Suprapubic skin (tissue), 4 donors: ENCODE results near the gene SLC6A11. TPM values are rescaled to one million over a fixed set of nuclear protein-coding genes. Genes with fewer than 3 reads are reported as not detected.

ENCODE experiments used
- DNase-seq, 2 donors: peaks; one replicate each; pipeline ENCODE4 v3.0.0-alpha.2; 2019; ENCODE audit warnings: low spot score in 2 of 2
- H3K27ac ChIP-seq: fragments of 200-600 bp; sonication (generic); one replicate; pipeline ENCODE4 v1.5.1; 2019
- H3K27me3 ChIP-seq: fragments of 200-600 bp; sonication (generic); one replicate; pipeline ENCODE4 v1.5.1; 2019
- H3K36me3 ChIP-seq: fragments of 200-600 bp; sonication (generic); one replicate; pipeline ENCODE4 v1.5.1; 2019
- H3K4me1 ChIP-seq: fragments of 200-600 bp; sonication (generic); one replicate; pipeline ENCODE4 v1.5.1; 2019
- H3K4me3 ChIP-seq: fragments of 200-600 bp; sonication (generic); one replicate; pipeline ENCODE4 v1.5.1; 2019; ENCODE audit warnings: mild to moderate bottlenecking
- H3K9me3 ChIP-seq: fragments of 200-600 bp; sonication (generic); one replicate; pipeline ENCODE4 v1.5.1; 2019
- EP300 ChIP-seq: sonication (generic); formaldehyde crosslinking; IDR thresholded peaks from one replicate; pipeline ENCODE4 v1.6.1; 2017; ENCODE audit warnings: antibody characterized with exemption
- POLR2A ChIP-seq, 2 donors: fragments of 450-650 bp; IDR thresholded peaks; one replicate each; pipeline ENCODE4 v1.6.1; 2017; ENCODE audit warnings: antibody characterized with exemption in 2 of 2, mild to moderate bottlenecking in 2 of 2, moderate library complexity in 2 of 2
- POLR2AphosphoS5 ChIP-seq, 3 donors: sonication (generic); formaldehyde crosslinking; IDR thresholded peaks; one replicate each; pipeline ENCODE4 v1.6.1; 2017; ENCODE audit warnings: antibody characterized with exemption in 3 of 3
- WGBS: methylation state at CpG from one replicate; pipeline ENCODE4 v1.1.5; 2018; 5-methylcytosine and 5-hydroxymethylcytosine counted together
- total RNA-seq, 4 donors: library from RNA; depleted of rRNA; stranded (reverse); fragments of >200 nt; gene quantifications; one replicate each; pipeline ENCODE4 v1.1.0, GENCODE V29; 2016
- TF ChIP-seq, protein P1 (sequence below), 2 donors: fragments of 200-600 bp in 1 of 2; fragments of 450-650 bp in 1 of 2; sonication (generic) in 1 of 2; IDR thresholded peaks; one replicate each; pipeline ENCODE4 v1.5.1; 2016 to 2019; ENCODE audit warnings: antibody characterized with exemption in 2 of 2, mild to moderate bottlenecking in 1 of 2, moderate library complexity in 1 of 2

The SLC6A11 gene
- total RNA-seq, 4 donors from 2014 or later: 4.3 to 7.9 (median 6.2) TPM

DNA sequence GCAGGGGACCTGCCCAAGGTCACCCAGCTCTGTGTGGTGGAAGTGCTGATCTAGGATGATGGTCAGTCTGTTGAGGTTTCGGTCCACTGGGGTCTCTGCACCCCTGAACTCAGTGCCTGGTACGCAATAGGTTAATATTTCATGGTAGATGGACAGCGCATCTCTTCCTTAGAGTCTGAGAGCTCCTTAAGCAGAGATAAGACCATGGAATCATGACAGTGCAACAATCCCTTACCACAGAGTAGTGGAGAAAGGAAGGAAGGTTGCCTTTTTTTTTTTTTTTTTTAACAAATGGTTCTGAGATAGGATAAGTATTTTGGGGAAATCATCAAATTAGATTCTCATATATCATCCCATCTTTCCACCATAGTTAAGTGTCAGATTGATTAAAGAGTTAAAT lies 96.8 kb downstream of the SLC6A11 start:
- TF ChIP-seq POLR2AphosphoS5 (IDR thresholded peaks at IDR 0.05) (no peak), EP300 (no peak), POLR2A (IDR thresholded peaks at IDR 0.05) (no peak)
- TF ChIP-seq, protein P1, sequence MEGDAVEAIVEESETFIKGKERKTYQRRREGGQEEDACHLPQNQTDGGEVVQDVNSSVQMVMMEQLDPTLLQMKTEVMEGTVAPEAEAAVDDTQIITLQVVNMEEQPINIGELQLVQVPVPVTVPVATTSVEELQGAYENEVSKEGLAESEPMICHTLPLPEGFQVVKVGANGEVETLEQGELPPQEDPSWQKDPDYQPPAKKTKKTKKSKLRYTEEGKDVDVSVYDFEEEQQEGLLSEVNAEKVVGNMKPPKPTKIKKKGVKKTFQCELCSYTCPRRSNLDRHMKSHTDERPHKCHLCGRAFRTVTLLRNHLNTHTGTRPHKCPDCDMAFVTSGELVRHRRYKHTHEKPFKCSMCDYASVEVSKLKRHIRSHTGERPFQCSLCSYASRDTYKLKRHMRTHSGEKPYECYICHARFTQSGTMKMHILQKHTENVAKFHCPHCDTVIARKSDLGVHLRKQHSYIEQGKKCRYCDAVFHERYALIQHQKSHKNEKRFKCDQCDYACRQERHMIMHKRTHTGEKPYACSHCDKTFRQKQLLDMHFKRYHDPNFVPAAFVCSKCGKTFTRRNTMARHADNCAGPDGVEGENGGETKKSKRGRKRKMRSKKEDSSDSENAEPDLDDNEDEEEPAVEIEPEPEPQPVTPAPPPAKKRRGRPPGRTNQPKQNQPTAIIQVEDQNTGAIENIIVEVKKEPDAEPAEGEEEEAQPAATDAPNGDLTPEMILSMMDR (IDR thresholded peaks at IDR 0.05): no peak
- no peak overlapping the region for H3K4me3 ChIP-seq
- no peaks in the 10 kb centered on the region for H3K36me3 ChIP-seq
- no peak for DNase-seq
- H3K27me3 ChIP-seq: peaks cover 13% of the 10 kb centered on the region
- H3K9me3 ChIP-seq: peaks cover 3% of the 10 kb centered on the region
- H3K27ac ChIP-seq: no peak overlapping the region
- no peaks in the 10 kb centered on the region for H3K4me1 ChIP-seq
- WGBS: 80% methylated on average over 3 of the region's 3 CpGs

DNA sequence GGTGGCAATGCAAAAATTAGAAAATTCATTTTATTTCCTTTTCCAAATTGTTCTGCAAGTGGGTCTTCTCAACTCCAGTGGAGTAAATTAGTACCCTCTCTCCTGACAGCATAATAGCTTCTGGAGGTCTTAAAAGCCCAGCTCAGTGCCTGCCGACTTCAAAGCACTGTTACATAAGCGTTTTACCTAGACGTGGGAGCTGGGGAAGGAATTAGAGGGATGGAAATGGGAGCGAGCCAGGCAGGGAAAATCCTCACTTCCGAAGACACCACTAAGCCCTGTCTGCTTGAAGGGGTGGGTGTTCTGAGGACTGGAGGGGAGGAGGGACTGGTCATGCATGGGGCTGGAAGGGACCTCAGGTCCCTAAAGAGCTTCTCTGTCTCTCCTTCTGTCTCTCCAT lies 99.3 kb downstream of the SLC6A11 start:
- 53% methylated on average over 5 of the region's 5 CpGs for WGBS
- Histone ChIP-seq H3K4me3 (no peak overlapping the region), H3K9me3 (no peaks in the 10 kb centered on the region), H3K36me3 (no peaks in the 10 kb centered on the region), H3K4me1 (no peaks in the 10 kb centered on the region), H3K27me3 (peaks cover 13% of the 10 kb centered on the region), H3K27ac (no peak overlapping the region)
- TF ChIP-seq POLR2A (IDR thresholded peaks at IDR 0.05): no peak
- TF ChIP-seq POLR2AphosphoS5 (IDR thresholded peaks at IDR 0.05): no peak
- TF ChIP-seq, protein P1 (IDR thresholded peaks at IDR 0.05): no peak
- no peak for TF ChIP-seq EP300
- no peak for DNase-seq

DNA sequence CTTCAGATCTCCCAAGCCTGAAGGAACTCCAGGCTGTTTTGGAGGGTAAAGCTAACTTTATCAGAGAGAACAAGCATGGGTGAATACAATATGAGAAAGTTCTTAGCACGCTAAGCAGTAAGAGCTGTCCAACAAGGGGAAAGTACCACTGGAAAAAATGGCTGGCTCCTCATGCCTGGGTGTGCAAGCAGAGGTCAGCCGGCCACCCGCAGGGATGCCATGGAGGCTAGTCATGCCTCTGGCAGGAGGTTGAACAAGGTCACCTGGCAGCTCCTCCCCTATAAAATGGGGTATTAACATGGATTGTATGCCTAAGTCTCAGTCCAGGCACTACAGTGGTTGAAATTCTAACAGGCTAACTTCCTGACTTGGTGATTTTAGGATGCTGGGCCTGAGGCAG lies 101.1 kb downstream of the SLC6A11 start:
- H3K4me3 ChIP-seq: no peak overlapping the region
- DNase-seq: no peak
- no peaks in the 10 kb centered on the region for H3K4me1 ChIP-seq
- no peaks in the 10 kb centered on the region for H3K36me3 ChIP-seq
- H3K27ac ChIP-seq: no peak overlapping the region
- H3K9me3 ChIP-seq: no peaks in the 10 kb centered on the region
- TF ChIP-seq EP300: no peak
- TF ChIP-seq POLR2A (IDR thresholded peaks at IDR 0.05): no peak
- TF ChIP-seq, protein P1 (IDR thresholded peaks at IDR 0.05): no peak
- TF ChIP-seq POLR2AphosphoS5 (IDR thresholded peaks at IDR 0.05): no peak
- peaks cover 14% of the 10 kb centered on the region for H3K27me3 ChIP-seq
- WGBS: 90% methylated on average over 3 of the region's 3 CpGs

DNA sequence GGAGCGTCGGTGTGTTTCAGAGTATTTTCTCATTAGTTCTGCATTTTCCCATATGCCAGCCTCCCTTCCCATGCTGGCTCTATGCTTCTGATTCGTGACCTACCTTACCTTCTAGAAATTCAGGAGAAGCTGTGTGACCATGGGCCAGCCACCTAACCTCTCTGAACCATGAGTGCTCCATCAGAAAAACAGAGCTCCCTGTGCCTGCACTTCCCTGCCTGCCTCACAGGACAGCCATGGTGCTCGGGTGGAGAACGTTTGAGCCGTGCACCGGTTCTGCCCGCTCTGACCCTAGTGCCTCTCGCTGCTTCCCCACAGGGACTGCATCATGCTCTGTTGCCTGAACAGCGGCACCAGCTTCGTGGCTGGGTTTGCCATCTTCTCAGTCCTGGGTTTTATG lies 102.0 kb downstream of the SLC6A11 start:
- Histone ChIP-seq H3K4me1 (no peaks in the 10 kb centered on the region), H3K27ac (no peak overlapping the region), H3K27me3 (peaks cover 8% of the 10 kb centered on the region), H3K4me3 (no peak overlapping the region), H3K9me3 (no peaks in the 10 kb centered on the region), H3K36me3 (no peaks in the 10 kb centered on the region)
- TF ChIP-seq EP300 (no peak), POLR2A (IDR thresholded peaks at IDR 0.05) (no peak), POLR2AphosphoS5 (IDR thresholded peaks at IDR 0.05) (no peak)
- TF ChIP-seq, protein P1 (IDR thresholded peaks at IDR 0.05): no peak
- 93% methylated on average over 11 of the region's 11 CpGs for WGBS
- DNase-seq: no peak

DNA sequence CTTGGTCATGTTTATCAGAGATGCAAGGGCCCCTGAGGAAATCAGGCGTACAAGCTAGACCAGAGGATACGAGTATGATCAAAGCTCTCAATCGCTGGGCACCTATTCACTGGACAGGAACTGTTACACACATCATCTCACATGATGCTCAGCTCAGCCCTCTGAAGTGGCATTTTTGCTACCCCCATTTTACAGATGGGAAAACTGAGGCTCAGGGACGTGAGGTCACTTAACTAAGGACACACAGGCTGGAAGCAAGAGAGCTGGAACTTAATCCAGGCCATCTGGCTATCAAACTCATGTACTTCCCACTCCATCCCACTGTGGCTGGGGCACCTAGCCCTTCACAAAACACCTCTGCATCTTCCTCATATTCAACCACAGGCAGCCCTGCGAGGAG lies 103.6 kb downstream of the SLC6A11 start:
- no peak for DNase-seq
- peaks cover 7% of the 10 kb centered on the region for H3K27me3 ChIP-seq
- H3K27ac ChIP-seq: no peak overlapping the region
- H3K4me1 ChIP-seq: no peaks in the 10 kb centered on the region
- H3K36me3 ChIP-seq: no peaks in the 10 kb centered on the region
- no peaks in the 10 kb centered on the region for H3K9me3 ChIP-seq
- H3K4me3 ChIP-seq: no peak overlapping the region
- 76% methylated on average over 4 of the region's 5 CpGs for WGBS
- no peak for TF ChIP-seq EP300
- TF ChIP-seq POLR2A (IDR thresholded peaks at IDR 0.05): no peak
- TF ChIP-seq, protein P1 (IDR thresholded peaks at IDR 0.05): no peak
- no peak for TF ChIP-seq POLR2AphosphoS5 (IDR thresholded peaks at IDR 0.05)
